CD4-positive, alpha-beta memory T cell (primary cell): ENCODE results near the gene ESRRB. TPM values are rescaled to one million over a fixed set of nuclear protein-coding genes. Genes with fewer than 3 reads are reported as not detected.

ENCODE experiments used
- polyA plus RNA-seq, 2 donors: library from polyadenylated mRNA; unstranded; fragments of 300-500 nt; fragmentation: Illumina TruSeq; gene quantifications; one replicate each; pipeline ENCODE4 v1.2.3, GENCODE V29; 2021
- total RNA-seq, 2 experiments: library from RNA; stranded (reverse); gene quantifications; one replicate each; pipeline ENCODE4 v1.2.3, GENCODE V29; 2021

The ESRRB gene
- total and polyA plus RNA-seq, 4 experiments from 2014 or later: 0.09 TPM; not detected in 3

Other genes with a start within 250 kb of the ESRRB start
- gene GPATCH2L, start 224.2 kb upstream of the ESRRB start, total RNA-seq: 10 to 100 TPM; 66.0 to 70.1 TPM
- gene GPATCH2L, start 224.2 kb upstream of the ESRRB start, polyA plus RNA-seq: 10 to 100 TPM in 1 of 2 donors, 1 to 10 TPM in 1; 7.9 to 14.8 TPM